GM12891 (cell line): ENCODE data around the gene TTC23.

ENCODE experiments used
- DNase-seq: peaks from one replicate; pipeline ENCODE4 v3.0.0; 2011; ENCODE audit warnings: low spot score; ENCODE audit not compliant: insufficient read length
- FAIRE-seq: peaks from 2 replicates; lab custom pipeline; 2011; peaks lifted over from hg19 to GRCh38; lab: Jason Lieb, UNC
- PAX5 ChIP-seq: IDR thresholded peaks from 2 replicates; pipeline ENCODE4 v1.6.1; 2011; ENCODE audit warnings: low read length, moderate library complexity, mild to moderate bottlenecking; ENCODE audit not compliant: insufficient read depth, severe bottlenecking
- POLR2A ChIP-seq: IDR thresholded peaks from 2 replicates; pipeline ENCODE4 v1.6.1; 2011; ENCODE audit warnings: low read depth, low read length, control low read depth
- POLR2AphosphoS5 ChIP-seq: IDR thresholded peaks from 2 replicates; pipeline ENCODE4 v1.6.1; 2011; ENCODE audit warnings: low read depth, low read length, control low read depth
- POU2F2 ChIP-seq: IDR thresholded peaks from 2 replicates; pipeline ENCODE4 v1.6.1; 2011; ENCODE audit warnings: low read depth, mild to moderate bottlenecking, control low read depth, low read length, moderate library complexity
- SPI1 ChIP-seq: IDR thresholded peaks from 2 replicates; pipeline ENCODE4 v1.6.1; 2011; ENCODE audit warnings: low read depth, low read length, control low read depth
- TAF1 ChIP-seq: IDR thresholded peaks from 2 replicates; pipeline ENCODE4 v1.6.1; 2011; ENCODE audit warnings: low read depth, low read length, control low read depth

The TTC23 gene

GRCh38 chr15:99155961-99156443 lies 93.4 kb downstream of the TTC23 start:
- DNase-seq: no peak
- no peak for FAIRE-seq

GRCh38 chr15:99154271-99154670 lies 95.1 kb downstream of the TTC23 start:
- TF ChIP-seq SPI1 (no peak), POLR2A (no peak), POU2F2 (no peak), POLR2AphosphoS5 (no peak), PAX5 (no peak), TAF1 (no peak)
- FAIRE-seq: no peak
- no peak for DNase-seq

More at GRCh38 chr15:99155961-99156443, 93.4 kb downstream of the TTC23 start:
- no peak for TF ChIP-seq POLR2A
- TF ChIP-seq POLR2AphosphoS5: no peak
- TF ChIP-seq PAX5: no peak
- no peak for TF ChIP-seq POU2F2
- TF ChIP-seq TAF1: no peak
- TF ChIP-seq SPI1: no peak

DNA sequence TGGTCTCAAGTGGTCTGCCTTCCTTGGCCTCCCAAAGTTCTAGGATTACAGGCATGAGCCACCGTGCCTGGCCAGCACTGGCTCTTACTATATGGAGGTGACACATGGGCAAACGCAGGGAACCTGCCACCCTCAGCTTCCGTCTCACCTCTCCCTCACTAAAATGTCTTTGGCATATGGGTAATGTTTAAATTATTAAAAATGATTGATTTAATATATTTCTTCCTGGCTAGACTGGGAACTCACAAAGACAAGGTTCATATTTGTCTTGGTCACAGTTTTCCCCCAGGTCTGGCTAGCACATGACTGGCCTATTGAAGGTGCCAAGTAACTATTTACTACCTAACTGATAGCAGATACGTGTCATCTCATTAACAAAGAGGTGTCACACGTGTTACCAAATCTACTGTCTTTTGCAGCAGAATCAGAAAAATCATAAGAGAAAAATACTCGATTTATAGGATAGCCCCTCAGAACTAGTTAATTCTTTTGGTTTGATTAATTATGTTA lies 96.3 kb downstream of the TTC23 start:
- no peak for DNase-seq
- FAIRE-seq: no peak
- TF ChIP-seq POLR2AphosphoS5: no peak
- no peak for TF ChIP-seq POU2F2
- TF ChIP-seq PAX5: no peak
- TF ChIP-seq POLR2A: no peak
- no peak for TF ChIP-seq TAF1
- TF ChIP-seq SPI1: no peak

DNA sequence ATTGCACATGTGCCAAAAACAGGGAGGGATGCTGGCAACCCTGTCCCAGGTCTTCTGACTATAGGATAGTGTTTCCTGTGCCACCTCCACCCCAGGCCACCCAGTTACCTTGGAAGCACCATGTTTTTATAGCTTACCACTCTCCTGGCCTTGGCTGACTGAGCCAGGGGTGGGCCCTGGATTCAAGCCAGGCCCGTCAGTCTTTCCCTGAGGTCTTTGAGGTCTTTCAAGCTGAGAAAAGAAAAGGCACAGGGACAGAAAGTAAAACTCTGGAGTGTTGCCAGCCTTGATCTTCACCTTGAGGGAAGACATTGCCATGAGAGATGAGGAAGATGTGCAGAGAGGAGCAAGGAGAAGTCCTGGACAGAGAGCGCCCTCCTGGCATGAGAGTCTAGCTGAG lies 98.2 kb downstream of the TTC23 start:
- TF ChIP-seq POLR2A (no peak), SPI1 (no peak), POLR2AphosphoS5 (no peak), TAF1 (no peak), PAX5 (no peak), POU2F2 (no peak)
- FAIRE-seq (no peak), DNase-seq (no peak)

DNA sequence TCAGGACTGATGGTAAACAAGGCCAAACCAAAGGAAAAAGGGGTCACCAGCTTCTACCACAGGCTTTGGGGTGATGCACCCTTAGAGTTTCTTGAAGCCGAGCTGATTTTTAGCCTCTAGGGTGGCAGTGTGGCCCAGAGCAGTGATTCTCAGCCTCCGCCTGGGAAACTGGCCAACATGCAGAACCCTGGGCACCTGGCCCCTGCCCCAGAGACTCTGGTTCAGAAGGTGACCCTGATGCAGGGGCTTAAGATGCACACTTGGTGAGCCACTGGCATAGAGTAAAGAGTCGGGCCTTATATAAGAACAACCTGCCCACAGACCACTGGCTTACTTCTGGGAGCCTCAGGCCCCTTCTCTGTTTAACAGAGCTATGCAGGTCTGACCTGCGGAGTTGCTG lies 100.0 kb downstream of the TTC23 start:
- DNase-seq (no peak), FAIRE-seq (no peak)
- TF ChIP-seq PAX5: no peak
- TF ChIP-seq SPI1: no peak
- no peak for TF ChIP-seq POU2F2
- TF ChIP-seq POLR2A: no peak
- no peak for TF ChIP-seq POLR2AphosphoS5
- TF ChIP-seq TAF1: no peak

DNA sequence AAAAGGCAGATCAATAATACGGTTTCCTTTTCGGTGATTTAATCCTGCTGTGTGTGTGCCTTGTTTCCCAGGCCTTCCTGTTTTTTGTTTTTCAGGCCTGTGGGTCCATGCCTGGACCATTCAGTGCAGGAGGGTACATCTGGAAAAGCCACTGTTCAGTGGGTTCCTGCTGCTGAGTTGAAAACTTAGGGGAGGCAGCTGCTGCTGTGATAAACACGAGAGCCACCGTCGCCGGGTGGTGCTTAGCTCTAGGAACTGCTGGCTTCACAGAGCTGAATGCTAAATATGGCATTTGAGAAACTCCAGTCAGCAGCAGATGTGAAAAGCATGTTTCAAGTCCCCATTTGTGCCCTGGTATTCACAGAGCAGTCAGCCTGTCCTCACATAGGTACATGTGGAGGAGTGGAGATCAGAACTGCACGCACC lies 100.5 kb downstream of the TTC23 start:
- FAIRE-seq (no peak), DNase-seq (no peak)
- TF ChIP-seq POU2F2: no peak
- no peak for TF ChIP-seq SPI1
- no peak for TF ChIP-seq POLR2AphosphoS5

DNA sequence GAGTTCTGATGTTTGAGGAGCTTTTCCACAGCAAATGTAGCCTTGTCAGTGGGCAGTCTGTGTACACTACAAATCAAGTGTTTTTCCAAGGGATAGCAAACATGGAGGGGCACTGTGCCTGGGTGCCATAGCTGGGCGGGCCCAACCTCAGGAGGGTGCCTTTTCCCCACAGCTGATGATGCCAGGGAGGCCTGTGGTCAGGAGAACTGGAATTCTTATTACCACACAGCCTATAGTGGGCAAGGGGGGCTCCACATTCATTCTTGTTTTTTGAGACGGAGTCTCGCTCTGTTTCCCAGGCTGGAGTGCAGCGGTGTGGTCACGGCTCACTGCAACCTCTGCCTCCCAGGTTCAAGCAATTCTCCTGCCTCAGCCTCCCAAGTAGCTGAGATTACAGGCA lies 102.7 kb downstream of the TTC23 start:
- TF ChIP-seq TAF1 (no peak), POU2F2 (no peak), PAX5 (no peak), POLR2AphosphoS5 (no peak), POLR2A (no peak)
- FAIRE-seq: no peak
- DNase-seq: no peak

DNA sequence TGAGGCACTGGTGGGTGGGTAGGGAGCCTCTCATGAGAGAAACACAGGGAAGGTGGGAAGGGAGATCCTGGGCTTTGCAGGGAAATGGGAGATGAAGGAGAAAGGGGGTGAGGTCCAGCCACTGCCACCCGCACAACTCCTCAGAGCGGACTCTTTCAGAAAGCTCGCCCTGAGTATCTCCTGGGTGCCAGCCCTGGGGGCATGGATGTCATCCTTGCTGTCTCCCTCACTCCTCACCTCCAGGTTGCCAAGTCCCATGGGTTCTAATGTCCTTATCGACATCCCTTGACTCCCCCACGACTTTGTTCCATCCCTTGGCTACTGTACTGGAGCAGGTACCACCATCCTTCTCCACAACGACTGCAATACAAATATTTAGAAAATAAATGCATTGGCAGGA lies 103.6 kb downstream of the TTC23 start:
- DNase-seq: no peak
- no peak for TF ChIP-seq TAF1
- no peak for TF ChIP-seq SPI1
- no peak for TF ChIP-seq POU2F2
- TF ChIP-seq POLR2AphosphoS5: no peak
- TF ChIP-seq POLR2A: no peak
- no peak for TF ChIP-seq PAX5
- FAIRE-seq: no peak

GRCh38 chr15:99145005-99145404 lies 104.4 kb downstream of the TTC23 start:
- DNase-seq (no peak), FAIRE-seq (no peak)
- no peak for TF ChIP-seq POLR2AphosphoS5
- TF ChIP-seq POU2F2: no peak
- TF ChIP-seq TAF1: no peak
- TF ChIP-seq POLR2A: no peak
- no peak for TF ChIP-seq PAX5
- no peak for TF ChIP-seq SPI1
